M059J (cell line): ENCODE data around the gene UBE3D. TPM values are rescaled to one million over a fixed set of nuclear protein-coding genes. Genes with fewer than 3 reads are reported as not detected.
"Not testable (repeated sequence)": the region's sequence is repeated elsewhere in the genome, so short reads cannot be mapped to it uniquely, and the experiment has no call there.

Experiments
- DNase-seq: peaks from one replicate; pipeline ENCODE4 v3.0.0-alpha.2; 2012; ENCODE audit warnings: low read depth
- total RNA-seq: library from RNA; depleted of rRNA; stranded (reverse); fragments of >200 nt; shearing (Covaris generic); gene quantifications from 2 replicates; pipeline ENCODE4 v1.2.3, GENCODE V29; 2014; rRNA removed

UBE3D gene
- total RNA-seq, 1 experiment from 2014 or later: 7.8 TPM

GRCh38 chr6:82874867-82875266, 190.8 kb downstream of the UBE3D start:
- DNase-seq: no peak

GRCh38 chr6:82872185-82872584, 193.5 kb downstream of the UBE3D start:
- peak; percentile 29 for DNase-seq

DNA sequence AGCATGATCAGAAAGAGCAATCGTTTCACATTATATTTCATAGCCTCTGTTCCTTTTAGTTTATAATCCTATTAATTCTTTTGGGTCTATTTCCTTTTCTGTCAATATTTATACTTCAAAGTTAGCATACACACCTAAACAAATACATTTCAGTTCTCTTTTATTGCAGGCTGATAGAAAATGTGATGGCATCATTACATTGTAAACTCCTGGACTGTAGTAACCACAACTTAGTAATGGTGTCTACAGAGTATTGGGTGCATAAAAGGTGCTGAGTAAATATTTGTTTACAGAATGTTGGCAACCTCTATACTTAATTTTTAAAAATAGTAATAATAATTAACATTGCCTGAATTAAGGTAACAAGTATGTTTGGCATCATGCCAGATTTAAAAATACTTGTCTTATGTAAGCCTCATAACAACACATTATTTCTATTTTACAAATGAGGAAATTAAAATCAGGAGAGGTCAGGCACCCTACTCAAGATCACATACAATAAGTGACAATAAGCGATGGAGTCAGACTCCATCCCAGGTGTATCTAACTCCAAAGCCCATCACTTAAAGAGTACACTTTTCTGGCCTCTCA, 195.0 kb downstream of the UBE3D start:
- DNase-seq: no peak

DNA sequence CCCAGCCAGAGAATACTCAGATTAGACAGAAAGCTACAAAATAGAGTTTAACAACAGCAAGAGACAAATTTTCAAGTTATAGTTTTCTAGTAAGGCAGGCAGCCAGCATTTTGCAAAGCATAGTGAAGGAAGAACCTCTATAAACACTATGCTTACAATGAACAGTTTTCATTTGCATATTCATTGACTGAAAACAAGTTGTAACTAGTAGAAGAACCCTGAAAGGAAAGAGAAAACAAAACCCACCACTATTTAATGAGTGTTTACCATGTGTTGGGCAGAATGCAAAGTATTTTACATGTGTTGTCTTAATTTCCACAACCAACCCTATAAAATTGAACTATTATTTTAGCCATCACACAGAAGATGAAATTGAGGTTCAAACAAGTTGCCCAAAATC, 196.1 kb downstream of the UBE3D start:
- DNase-seq: no peak

- no peak for DNase-seq
Measured at GRCh38 chr6:82867946-82868345, 197.7 kb downstream of the UBE3D start.

GRCh38 chr6:82866446-82866845, 199.2 kb downstream of the UBE3D start:
- peak; percentile 35 for DNase-seq

- no peak for DNase-seq
Measured at GRCh38 chr6:82865461-82865860, 200.2 kb downstream of the UBE3D start.

DNA sequence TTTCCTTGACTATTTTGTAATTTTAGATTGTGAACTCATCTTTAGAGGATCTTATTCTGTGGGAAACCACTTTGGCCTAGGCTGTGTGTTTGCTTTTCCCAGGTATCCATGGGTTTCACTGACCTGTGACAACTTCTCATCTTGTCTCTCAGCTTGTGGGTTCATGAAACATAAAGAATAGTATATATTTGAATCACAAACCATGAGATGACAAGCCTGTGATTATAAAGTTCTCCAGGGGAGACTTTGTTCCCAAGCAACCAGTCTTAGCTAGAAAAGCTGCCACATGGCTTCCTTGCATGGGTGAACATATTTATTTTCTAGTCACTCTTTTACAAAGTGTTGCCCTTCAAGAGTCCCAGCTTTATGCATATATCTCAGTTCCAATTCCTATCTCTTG, 201.9 kb downstream of the UBE3D start:
- no peak for DNase-seq

DNA sequence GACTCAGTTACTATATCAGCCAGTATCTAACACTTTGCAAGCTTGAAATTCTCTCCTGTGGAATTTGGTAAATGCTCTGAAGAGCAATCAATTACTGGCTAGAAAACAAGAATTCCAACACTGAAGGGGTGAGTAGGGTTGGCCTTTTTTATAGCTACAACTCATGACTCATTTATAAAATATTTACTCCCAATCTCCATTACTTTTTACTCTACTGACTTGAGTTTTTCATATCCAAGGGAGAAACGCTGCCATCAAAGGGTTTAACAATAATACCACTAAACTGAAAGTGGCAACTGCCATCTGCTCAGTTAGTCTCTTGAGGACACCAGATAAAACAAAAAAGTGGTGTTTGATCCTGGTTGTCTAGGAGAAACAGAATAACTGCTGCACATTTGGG, 203.1 kb downstream of the UBE3D start:
- DNase-seq: peak; percentile 92

- peak; percentile 94 for DNase-seq
Measured at GRCh38 chr6:82861121-82861520, 204.5 kb downstream of the UBE3D start.

GRCh38 chr6:82856077-82856476, 209.6 kb downstream of the UBE3D start:
- not testable (repeated sequence) for DNase-seq

DNA sequence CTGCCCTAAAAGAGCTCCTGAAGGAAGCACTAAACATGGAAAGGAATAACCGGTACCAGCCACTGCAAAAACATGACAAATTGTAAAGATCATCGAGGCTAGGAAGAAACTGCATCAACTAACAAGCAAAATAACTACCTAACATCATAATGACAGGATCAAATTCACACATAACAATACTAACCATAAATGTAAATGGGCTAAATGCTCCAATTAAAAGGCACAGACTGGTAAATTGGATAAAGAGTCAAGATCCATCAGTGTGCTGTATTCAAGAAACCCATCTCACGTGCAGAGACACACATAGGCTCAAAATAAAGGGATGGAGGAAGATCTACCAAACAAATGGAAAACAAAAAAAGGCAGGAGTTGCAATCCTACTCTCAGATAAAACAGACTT, 212.7 kb downstream of the UBE3D start:
- not testable (repeated sequence) for DNase-seq

GRCh38 chr6:82843291-82843885, 222.3 kb downstream of the UBE3D start:
- no peak for DNase-seq

GRCh38 chr6:82842721-82843120, 222.9 kb downstream of the UBE3D start:
- peak; percentile 98 for DNase-seq

Other genes with a start within 250 kb of the UBE3D start
- gene DOP1A, start 1.8 kb upstream of the UBE3D start, total RNA-seq: 10.3 and 17.5 TPM in 2 replicates
- 77.2 and 90.9 TPM in 2 replicates for gene PGM3, start 127.4 kb upstream of the UBE3D start, total RNA-seq
- 1.9 and 5.1 TPM in 2 replicates for gene RWDD2A, start 127.5 kb upstream of the UBE3D start, total RNA-seq